HepG2 (cell line): ENCODE results near the gene GNAL. TPM values are rescaled to one million over a fixed set of nuclear protein-coding genes. Genes with fewer than 3 reads are reported as not detected.

ENCODE experiments used
- BCL6 ChIP-seq: IDR thresholded peaks from 2 replicates; pipeline ENCODE4 v1.6.1; 2016; ENCODE audit warnings: missing genetic modification reagents, missing compliant biosample characterization
- BORCS8-MEF2B ChIP-seq: sonication (generic); formaldehyde crosslinking; IDR thresholded peaks from 2 replicates; pipeline ENCODE4 v1.8.0; 2022; ENCODE audit warnings: mild to moderate bottlenecking, missing genetic modification reagents
- CBX1 ChIP-seq: IDR thresholded peaks from one replicate; pipeline ENCODE4 v1.6.1; 2016; ENCODE audit warnings: antibody characterized with exemption, low read depth
- DRAP1 ChIP-seq: IDR thresholded peaks from 2 replicates; pipeline ENCODE4 v1.6.1; 2016; ENCODE audit warnings: missing genetic modification reagents, missing compliant biosample characterization
- HOXA3 ChIP-seq: sonication (generic); formaldehyde crosslinking; IDR thresholded peaks from 2 replicates; pipeline ENCODE4 v1.5.0; 2020; ENCODE audit warnings: missing genetic modification reagents
- KAT2B ChIP-seq: fragments of 150-350 bp; IDR thresholded peaks from 2 replicates; pipeline ENCODE4 v1.6.1; 2014; ENCODE audit warnings: low read depth, low read length, borderline replicate concordance
- KMT2B ChIP-seq: IDR thresholded peaks from 2 replicates; pipeline ENCODE4 v1.6.1; 2016; ENCODE audit warnings: missing genetic modification reagents, missing compliant biosample characterization
- NFE2 ChIP-seq: sonication (generic); formaldehyde crosslinking; IDR thresholded peaks from 2 replicates; pipeline ENCODE4 v1.4.0; 2020; ENCODE audit warnings: missing genetic modification reagents
- NFKBIZ ChIP-seq: IDR thresholded peaks from 2 replicates; pipeline ENCODE4 v1.6.1; 2018; ENCODE audit warnings: missing genetic modification reagents, missing compliant biosample characterization
- PHF5A ChIP-seq: IDR thresholded peaks from one replicate; pipeline ENCODE4 v1.6.1; 2018; ENCODE audit warnings: low read depth, missing genetic modification reagents; ENCODE audit not compliant: unreplicated experiment
- PITX1 ChIP-seq: sonication (generic); formaldehyde crosslinking; IDR thresholded peaks from 2 replicates; pipeline ENCODE4 v1.5.1; 2020; ENCODE audit warnings: mild to moderate bottlenecking, missing genetic modification reagents
- RAD51 ChIP-seq: fragments of 450-650 bp; IDR thresholded peaks from 2 replicates; pipeline ENCODE4 v1.6.1; 2016; ENCODE audit warnings: borderline replicate concordance
- REL ChIP-seq: sonication (generic); formaldehyde crosslinking; conservative IDR thresholded peaks from 2 replicates; pipeline ENCODE4 v1.8.0; 2022; ENCODE audit warnings: mild to moderate bottlenecking, missing genetic modification reagents, moderate library complexity
- SMAD1 ChIP-seq: sonication (generic); formaldehyde crosslinking; IDR thresholded peaks from 2 replicates; pipeline ENCODE4 v1.4.0; 2020; ENCODE audit warnings: missing genetic modification reagents, low read depth, mild to moderate bottlenecking, borderline replicate concordance
- SOX13 ChIP-seq, 3 experiments: fragments of 450-650 bp in 1 of 3; sonication (generic) in 1 of 3; formaldehyde crosslinking in 1 of 3; IDR thresholded peaks in 2 of 3; conservative IDR thresholded peaks in 1 of 3; 2 replicates each; pipeline versions ENCODE4 v1.5.0 to v1.6.1; 2016 to 2020; ENCODE audit warnings: antibody characterized with exemption in 1 of 3, mild to moderate bottlenecking in 1 of 3, missing compliant biosample characterization in 1 of 3, missing genetic modification reagents in 1 of 3, moderate library complexity in 1 of 3
- TAF1 ChIP-seq: sonication (generic); formaldehyde crosslinking; IDR thresholded peaks from 2 replicates; pipeline ENCODE4 v1.4.0; 2020; ENCODE audit warnings: missing genetic modification reagents
- ZFP62 ChIP-seq: sonication (generic); formaldehyde crosslinking; IDR thresholded peaks from 2 replicates; pipeline ENCODE4 v1.4.0; 2020; ENCODE audit warnings: missing genetic modification reagents
- ZNF12 ChIP-seq: sonication (generic); formaldehyde crosslinking; IDR thresholded peaks from 2 replicates; pipeline ENCODE4 v1.5.0; 2020; ENCODE audit warnings: missing genetic modification reagents
- ZNF234 ChIP-seq: sonication (generic); formaldehyde crosslinking; conservative IDR thresholded peaks from 2 replicates; pipeline ENCODE4 v1.5.1; 2020; ENCODE audit warnings: mild to moderate bottlenecking, missing genetic modification reagents
- ZNF484 ChIP-seq: sonication (generic); formaldehyde crosslinking; IDR thresholded peaks from 2 replicates; pipeline ENCODE4 v1.5.1; 2020; ENCODE audit warnings: mild to moderate bottlenecking, low read depth, missing genetic modification reagents, borderline replicate concordance
- ZNF512B ChIP-seq: sonication (generic); formaldehyde crosslinking; IDR thresholded peaks from 2 replicates; pipeline ENCODE4 v1.5.1; 2020; ENCODE audit warnings: missing genetic modification reagents, mild to moderate bottlenecking, borderline replicate concordance
- ZNF556 ChIP-seq: sonication (generic); formaldehyde crosslinking; IDR thresholded peaks from 2 replicates; pipeline ENCODE4 v1.4.0; 2020; ENCODE audit warnings: mild to moderate bottlenecking, missing genetic modification reagents, borderline replicate concordance
- ZNF782 ChIP-seq: sonication (generic); formaldehyde crosslinking; IDR thresholded peaks from 2 replicates; pipeline ENCODE4 v1.4.0; 2020; ENCODE audit warnings: missing genetic modification reagents, mild to moderate bottlenecking, borderline replicate concordance
- polyA plus RNA-seq, 8 experiments: library from polyadenylated mRNA; depleted of rRNA in 3 of 8; stranded (reverse) in 7 of 8; unstranded in 1 of 8; fragments of >200 nt; fragmentation: Illumina TruSeq in 4 of 8; extraction: Trizol in 4 of 8; gene quantifications; 2 replicates each; pipeline versions ENCODE4 v1.2.1 to v1.2.3, GENCODE V29; 2011 to 2016; ENCODE audit warnings: low read depth in 4 of 8, missing spikeins in 1 of 8, mixed read lengths in 1 of 8; ENCODE audit not compliant: insufficient read depth in 1 of 8
- total RNA-seq, 5 experiments: library from RNA; depleted of rRNA; stranded (reverse); fragments of >200 nt; fragmentation: Illumina TruSeq; extraction: Trizol; gene quantifications; 2 replicates each; pipeline ENCODE4 v1.2.3, GENCODE V29; 2016; ENCODE audit warnings: low read depth in 1 of 5
- TF ChIP-seq, protein P1 (sequence below): sonication (generic); formaldehyde crosslinking; IDR thresholded peaks from 2 replicates; pipeline ENCODE4 v1.5.0; 2020; ENCODE audit warnings: missing genetic modification reagents
- TF ChIP-seq, protein P2 (sequence below): sonication (generic); formaldehyde crosslinking; IDR thresholded peaks from 2 replicates; pipeline ENCODE4 v1.4.0; 2020; ENCODE audit warnings: missing genetic modification reagents

The GNAL gene
- total and polyA plus RNA-seq, 2 of the 13 experiments (the other 11 are each of a cell fraction or from before 2014, with no cell fraction given), result 0.87 to 1.4 TPM

- TF ChIP-seq DRAP1 (CRISPR knock-in tag) (peak; percentile 68), PITX1 (CRISPR knock-in tag) (0 out of 2 replicates have a peak, but pooled peaks have one; percentile 42), ZNF556 (CRISPR knock-in tag) (no peak), CBX1 (no peak), BCL6 (CRISPR knock-in tag) (0 out of 2 replicates have a peak, but pooled peaks have one; percentile 29), HOXA3 (CRISPR knock-in tag) (peak; percentile 96), ZNF234 (no peak), ZNF484 (no peak), BORCS8-MEF2B (CRISPR knock-in tag) (no peak), SMAD1 (CRISPR knock-in tag) (no peak), SOX13 (IDR thresholded peaks at IDR 0.05) (no peak), SOX13 (CRISPR knock-in tag; conservative IDR thresholded peaks at IDR 0.05 in 1 of 2, IDR thresholded peaks at IDR 0.05 in 1 of 2) (peak in 1 of 2 experiments; percentile 58; a peak in 1 of 4 replicates), NFE2 (CRISPR knock-in tag) (peak; percentile 93), NFKBIZ (CRISPR knock-in tag) (no peak), REL (CRISPR knock-in tag) (no peak), KAT2B (no peak), ZNF12 (CRISPR knock-in tag) (no peak; the same call in 1 of the 2 replicates), TAF1 (peak; percentile 31; the same call in 1 of the 2 replicates), RAD51 (peak; percentile 44; the same call in 1 of the 2 replicates), ZNF782 (CRISPR knock-in tag) (no peak), PHF5A (CRISPR knock-in tag) (no peak), ZFP62 (CRISPR knock-in tag) (no peak), ZNF512B (no peak), KMT2B (CRISPR knock-in tag) (peak; percentile 41; the same call in 1 of the 2 replicates)
- TF ChIP-seq, protein P1, sequence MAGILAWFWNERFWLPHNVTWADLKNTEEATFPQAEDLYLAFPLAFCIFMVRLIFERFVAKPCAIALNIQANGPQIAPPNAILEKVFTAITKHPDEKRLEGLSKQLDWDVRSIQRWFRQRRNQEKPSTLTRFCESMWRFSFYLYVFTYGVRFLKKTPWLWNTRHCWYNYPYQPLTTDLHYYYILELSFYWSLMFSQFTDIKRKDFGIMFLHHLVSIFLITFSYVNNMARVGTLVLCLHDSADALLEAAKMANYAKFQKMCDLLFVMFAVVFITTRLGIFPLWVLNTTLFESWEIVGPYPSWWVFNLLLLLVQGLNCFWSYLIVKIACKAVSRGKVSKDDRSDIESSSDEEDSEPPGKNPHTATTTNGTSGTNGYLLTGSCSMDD, result no peak
- TF ChIP-seq, protein P2, sequence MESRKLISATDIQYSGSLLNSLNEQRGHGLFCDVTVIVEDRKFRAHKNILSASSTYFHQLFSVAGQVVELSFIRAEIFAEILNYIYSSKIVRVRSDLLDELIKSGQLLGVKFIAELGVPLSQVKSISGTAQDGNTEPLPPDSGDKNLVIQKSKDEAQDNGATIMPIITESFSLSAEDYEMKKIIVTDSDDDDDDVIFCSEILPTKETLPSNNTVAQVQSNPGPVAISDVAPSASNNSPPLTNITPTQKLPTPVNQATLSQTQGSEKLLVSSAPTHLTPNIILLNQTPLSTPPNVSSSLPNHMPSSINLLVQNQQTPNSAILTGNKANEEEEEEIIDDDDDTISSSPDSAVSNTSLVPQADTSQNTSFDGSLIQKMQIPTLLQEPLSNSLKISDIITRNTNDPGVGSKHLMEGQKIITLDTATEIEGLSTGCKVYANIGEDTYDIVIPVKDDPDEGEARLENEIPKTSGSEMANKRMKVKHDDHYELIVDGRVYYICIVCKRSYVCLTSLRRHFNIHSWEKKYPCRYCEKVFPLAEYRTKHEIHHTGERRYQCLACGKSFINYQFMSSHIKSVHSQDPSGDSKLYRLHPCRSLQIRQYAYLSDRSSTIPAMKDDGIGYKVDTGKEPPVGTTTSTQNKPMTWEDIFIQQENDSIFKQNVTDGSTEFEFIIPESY, result 0 out of 2 replicates have a peak, but pooled peaks have one; percentile 13
Observed at GRCh38 chr18:11857177-11857887, 168.3 kb downstream of the GNAL start (continued).
